NCI-H345 treated with DMSO at 0.1 percent for 48 hours (cell line): Measurements from ENCODE around the gene BIN2.
"Not testable (repeated sequence)": the region's sequence is repeated elsewhere in the genome, so short reads cannot be mapped to it uniquely, and the experiment has no call there.

Experiments used
- DNase-seq: peaks from one replicate; lab custom pipeline; 2025; ENCODE audit not compliant: unreplicated experiment; lab: John Stamatoyannopoulos, UW

BIN2 gene

GRCh38 chr12:51318057-51318806 is 5.7 kb downstream of the BIN2 start:
- not testable (repeated sequence) for DNase-seq

GRCh38 chr12:51311389-51311788 is 12.6 kb downstream of the BIN2 start:
- no peak for DNase-seq

GRCh38 chr12:51307655-51308593 is 16.1 kb downstream of the BIN2 start:
- DNase-seq, result no peak

- no peak for DNase-seq
Observed at GRCh38 chr12:51306507-51306906, 17.5 kb downstream of the BIN2 start.

DNA sequence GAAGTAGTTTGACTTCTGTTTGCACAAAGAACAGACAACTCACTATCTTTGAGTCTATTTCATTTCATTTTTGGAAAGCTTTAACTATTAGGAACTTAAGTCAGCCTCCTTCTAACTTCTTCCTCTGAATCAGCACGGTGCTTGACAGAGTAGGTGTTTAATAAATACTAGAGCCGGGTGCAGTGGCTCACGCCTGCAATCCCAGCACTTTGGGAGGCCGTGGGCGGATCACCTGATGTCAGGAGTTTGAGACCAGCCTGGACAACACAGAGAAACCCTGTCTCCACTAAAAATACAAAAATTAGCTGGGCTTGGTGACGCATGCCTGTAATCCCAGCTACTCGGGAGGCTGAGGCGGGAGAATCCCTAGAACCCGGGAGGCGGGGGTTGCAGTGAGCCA is 23.2 kb downstream of the BIN2 start:
- DNase-seq, result not testable (repeated sequence)

GRCh38 chr12:51295651-51296050 is 28.3 kb downstream of the BIN2 start:
- DNase-seq, result no peak

- DNase-seq, result not testable (repeated sequence)
Observed at GRCh38 chr12:51294097-51294496, 29.9 kb downstream of the BIN2 start.

DNA sequence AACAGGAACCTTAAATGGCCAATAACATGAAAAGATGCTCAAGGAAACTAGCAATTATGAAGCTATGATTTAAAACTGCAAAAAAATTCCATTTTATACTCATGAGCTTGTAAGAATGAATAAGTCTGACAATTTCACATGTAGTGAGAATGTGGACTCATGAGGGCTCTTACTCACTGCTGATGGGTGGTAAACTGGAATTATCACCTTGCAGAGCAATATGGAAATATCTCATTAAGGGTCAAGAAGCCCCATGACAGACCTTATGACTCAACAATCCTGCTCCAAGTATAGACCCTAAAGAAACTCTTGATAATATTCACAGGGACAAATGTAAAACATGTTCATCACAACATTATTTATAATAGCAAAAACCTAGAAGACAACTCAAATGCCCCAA is 30.3 kb downstream of the BIN2 start:
- no peak for DNase-seq

DNA sequence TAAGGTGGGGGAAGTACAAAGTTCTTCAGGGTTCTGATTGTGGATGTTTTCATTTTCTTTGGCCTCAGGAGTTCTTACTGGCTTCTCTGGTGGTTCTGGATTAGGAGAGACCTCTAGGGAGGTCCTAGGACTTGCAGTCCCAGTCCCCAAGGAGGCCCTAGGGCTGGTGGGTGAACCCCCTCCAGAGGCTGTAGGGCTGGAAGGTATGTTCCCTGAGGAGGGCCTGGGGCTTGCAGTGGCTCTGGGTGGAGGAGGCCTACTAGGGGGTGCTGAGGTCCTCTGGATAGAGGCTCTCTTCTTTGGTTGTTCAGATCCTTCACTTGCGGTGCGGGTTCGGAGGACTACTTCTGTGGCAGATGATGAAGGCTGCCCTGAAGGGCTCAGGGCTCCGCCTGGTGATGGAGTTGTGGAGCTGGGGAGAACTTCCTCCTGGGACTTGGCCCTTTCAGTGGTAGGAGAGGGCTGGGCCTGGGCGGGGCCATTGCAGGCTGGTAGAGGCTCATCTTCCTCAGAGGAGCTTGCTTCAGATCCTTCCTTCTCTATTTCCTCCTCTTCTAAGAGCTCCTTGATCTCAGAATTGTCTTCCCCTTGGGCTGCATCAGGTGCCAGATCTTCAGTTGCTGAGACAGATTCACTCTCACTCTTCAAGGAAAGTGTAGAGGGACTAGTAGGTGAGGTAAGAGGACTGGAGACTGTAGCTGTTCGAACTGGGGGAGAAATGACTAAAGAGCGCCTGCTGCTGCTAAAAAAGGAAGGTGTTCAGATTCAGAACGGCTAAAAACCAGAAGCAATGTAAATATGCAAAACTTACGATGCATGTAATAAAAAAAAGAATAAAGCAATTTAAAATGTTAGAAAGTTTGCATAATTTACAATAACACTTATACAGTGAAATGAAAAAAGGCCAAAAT is 32.1 kb downstream of the BIN2 start:
- not testable (repeated sequence) for DNase-seq

DNA sequence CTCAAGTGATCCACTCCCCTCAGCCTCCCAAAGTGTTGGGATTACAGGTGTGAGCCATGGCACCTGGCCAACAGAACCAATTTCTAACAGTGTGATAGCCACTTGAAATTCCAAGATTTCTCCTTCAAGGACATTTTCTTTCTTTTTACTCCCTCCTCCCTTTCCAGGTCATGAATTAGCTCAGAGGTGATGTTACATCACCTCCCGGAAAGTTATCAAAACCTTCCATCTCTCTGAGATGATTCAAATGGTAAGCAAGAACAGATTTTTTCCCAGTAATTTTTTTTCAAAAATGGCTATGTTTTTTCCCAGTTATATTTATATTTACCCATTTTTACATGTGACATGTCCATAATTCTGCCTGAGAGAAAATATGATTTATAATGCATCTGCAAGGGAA is 38.1 kb downstream of the BIN2 start:
- DNase-seq, result no peak

GRCh38 chr12:51281202-51281924 is 42.6 kb downstream of the BIN2 start:
- no peak for DNase-seq

DNA sequence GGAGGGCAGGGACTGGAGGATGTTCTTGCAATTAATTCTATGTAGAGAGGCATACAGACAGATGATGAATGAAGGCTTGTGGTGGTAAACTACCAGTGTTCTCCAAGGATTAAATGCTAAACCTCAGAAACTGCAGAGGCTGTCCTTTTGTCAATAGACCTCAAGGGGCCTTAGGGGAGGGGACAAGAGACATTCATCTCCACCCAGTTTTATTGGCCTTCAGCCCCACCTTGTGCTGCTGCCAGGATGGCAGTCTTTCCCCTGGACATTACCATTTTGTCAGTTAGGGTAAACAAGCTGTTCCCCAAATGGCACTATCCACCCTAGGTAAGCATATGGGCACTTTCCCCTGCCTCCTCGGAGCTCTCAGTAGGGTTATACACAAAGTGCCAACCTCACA is 48.9 kb downstream of the BIN2 start:
- DNase-seq, result no peak

GRCh38 chr12:51272810-51273209 is 51.2 kb downstream of the BIN2 start:
- not testable (repeated sequence) for DNase-seq

DNA sequence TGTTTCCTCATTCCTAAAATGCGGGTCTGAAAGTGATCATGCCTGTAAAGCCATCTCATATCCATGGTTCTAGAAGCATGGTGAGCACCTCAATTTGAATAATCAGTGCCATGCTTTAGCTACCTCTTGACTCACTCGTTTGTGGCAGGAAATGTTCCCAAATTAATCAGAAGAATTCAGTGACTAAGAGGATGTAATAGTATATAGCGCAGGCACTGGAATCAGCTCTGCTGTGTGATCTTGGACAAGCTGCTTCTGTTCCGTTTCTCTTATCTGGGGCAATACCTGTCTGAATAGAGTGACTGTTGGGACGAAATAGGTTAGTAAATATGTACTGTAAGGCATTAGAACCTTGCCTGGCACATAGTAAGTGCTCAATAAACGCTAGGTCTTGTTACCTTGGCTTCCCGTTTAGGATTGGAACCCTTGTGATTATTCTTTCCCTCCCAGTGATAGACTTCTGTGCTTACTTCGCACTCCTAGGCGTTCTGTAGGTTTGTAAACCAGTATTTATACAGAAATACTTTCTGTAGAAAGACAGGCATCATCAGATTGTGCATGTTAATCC is 52.9 kb downstream of the BIN2 start:
- no peak for DNase-seq

DNA sequence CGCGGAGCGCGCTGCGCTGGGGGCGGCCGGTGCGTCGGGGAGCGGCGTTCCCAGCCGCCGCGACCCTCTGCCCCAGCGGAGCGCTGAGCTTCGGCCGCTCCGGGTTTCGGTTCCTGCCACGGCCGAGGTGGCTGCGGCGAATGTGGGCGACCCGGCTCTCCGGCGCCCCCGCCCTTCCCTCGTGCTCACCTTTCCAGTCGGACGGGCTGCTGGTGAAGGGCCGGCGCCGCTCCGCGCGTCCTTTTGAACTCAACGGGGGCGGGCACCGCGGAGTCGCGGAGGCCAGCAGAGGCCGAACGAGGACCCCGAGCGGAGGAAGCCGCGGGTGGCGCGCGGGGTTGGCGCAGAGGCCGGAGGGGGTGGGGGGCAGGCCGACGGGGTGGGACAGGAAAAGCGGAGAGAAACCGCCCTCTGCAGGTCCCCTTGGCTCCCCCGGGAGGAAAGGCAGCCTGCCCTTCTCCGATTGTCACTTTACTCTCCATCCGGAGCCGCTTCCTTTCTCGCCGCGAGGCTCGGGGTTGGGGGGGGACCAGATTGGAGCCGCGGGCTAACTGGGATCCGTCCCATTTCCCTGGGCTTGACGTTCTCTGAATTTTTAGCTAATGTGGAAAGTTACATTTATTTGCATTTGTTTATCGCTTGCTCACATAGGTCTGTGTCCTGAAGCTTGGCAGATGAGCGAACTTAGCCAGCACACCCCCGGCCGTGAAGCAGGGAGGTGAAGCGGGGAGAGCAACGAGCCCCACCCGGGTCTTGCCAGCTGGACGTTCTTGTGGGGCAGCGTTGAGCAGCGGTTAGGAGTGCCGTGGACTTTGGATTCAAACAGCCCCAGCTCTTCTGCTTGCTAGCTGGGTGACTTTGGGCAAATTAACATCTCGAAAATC is 53.7 kb downstream of the BIN2 start, which contains the start of gene SMAGP:
TSS of gene SMAGP (minus strand) at position 349 of the 884 bp plus-strand sequence. CDS start 1,137 bp downstream, outside the sequence.
- peak; percentile 33 for DNase-seq

GRCh38 chr12:51269174-51270066 is 54.6 kb downstream of the BIN2 start:
- no peak for DNase-seq

- no peak for DNase-seq
Observed at GRCh38 chr12:51265024-51265423, 59.0 kb downstream of the BIN2 start.

DNA sequence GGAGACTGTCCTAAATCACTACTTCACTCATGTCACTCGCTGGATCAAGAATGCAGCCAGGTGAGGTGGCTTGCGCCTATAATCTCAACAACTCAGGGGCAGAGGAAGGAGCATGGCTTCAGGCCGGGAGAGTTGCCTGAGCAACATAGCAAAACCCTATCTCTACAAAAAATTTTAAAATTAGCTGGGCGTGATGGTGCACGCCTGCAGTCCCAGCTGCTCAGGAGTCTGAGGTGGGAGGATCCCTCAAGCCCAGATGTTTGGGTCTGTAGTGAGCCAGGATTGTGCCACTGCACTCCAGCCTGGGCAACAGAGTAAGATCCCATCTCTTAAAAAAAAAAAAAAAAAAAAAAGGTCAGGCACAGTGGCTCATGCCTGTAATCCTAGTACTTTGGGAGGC is 59.7 kb downstream of the BIN2 start:
- DNase-seq, result no peak
